ENCODE data around the gene PVALEF. TPM values are rescaled to one million over a fixed set of nuclear protein-coding genes. Genes with fewer than 3 reads are reported as not detected.

PVALEF gene
- total and polyA plus RNA-seq, 7 donors, result not detected

DNA sequence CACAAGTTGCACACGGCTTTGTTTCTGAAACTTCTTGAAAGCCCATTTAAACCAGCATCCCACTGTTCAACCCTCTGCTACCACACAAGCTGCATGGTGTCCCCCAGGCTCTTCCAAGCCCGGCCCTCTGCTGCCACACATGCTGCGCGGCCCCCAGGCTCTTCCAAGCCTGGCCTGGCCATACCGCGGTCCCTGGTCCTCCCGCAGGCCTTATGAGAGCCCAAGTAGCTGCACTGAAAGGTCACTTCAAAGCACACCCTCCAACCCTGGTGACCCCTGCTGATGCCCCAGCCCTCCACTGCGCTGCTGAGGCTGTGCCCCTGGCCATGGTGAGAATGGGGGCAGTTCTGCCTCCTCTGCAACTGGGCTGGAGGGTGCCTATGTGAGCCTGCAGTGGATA is 25.9 kb upstream of the PVALEF start:
- H3K36me3 ChIP-seq (ENCODE audit: insufficient read depth in 1 of 2, low read depth in 1 of 2), result no peaks in the 10 kb centered on the region
- H3K27ac ChIP-seq, result no peak overlapping the region
- peaks cover 6% of the 10 kb centered on the region for H3K4me1 ChIP-seq
- TF ChIP-seq, protein P1, sequence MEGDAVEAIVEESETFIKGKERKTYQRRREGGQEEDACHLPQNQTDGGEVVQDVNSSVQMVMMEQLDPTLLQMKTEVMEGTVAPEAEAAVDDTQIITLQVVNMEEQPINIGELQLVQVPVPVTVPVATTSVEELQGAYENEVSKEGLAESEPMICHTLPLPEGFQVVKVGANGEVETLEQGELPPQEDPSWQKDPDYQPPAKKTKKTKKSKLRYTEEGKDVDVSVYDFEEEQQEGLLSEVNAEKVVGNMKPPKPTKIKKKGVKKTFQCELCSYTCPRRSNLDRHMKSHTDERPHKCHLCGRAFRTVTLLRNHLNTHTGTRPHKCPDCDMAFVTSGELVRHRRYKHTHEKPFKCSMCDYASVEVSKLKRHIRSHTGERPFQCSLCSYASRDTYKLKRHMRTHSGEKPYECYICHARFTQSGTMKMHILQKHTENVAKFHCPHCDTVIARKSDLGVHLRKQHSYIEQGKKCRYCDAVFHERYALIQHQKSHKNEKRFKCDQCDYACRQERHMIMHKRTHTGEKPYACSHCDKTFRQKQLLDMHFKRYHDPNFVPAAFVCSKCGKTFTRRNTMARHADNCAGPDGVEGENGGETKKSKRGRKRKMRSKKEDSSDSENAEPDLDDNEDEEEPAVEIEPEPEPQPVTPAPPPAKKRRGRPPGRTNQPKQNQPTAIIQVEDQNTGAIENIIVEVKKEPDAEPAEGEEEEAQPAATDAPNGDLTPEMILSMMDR (IDR thresholded peaks at IDR 0.05), result no peak
- no peak for DNase-seq
- H3K4me3 ChIP-seq, result no peak overlapping the region
- no peaks in the 10 kb centered on the region for H3K27me3 ChIP-seq (ENCODE audit: insufficient read depth in 3 of 3, low read length in 2 of 3)
- ATAC-seq, result no peak
- no peaks in the 10 kb centered on the region for H3K9me3 ChIP-seq
- WGBS, 3 donors, result 85 to 95% (median 94%) methylated on average over 8 of the region's 8 CpGs
- intact Hi-C loops (cut with DNase I), result no loop called here

DNA sequence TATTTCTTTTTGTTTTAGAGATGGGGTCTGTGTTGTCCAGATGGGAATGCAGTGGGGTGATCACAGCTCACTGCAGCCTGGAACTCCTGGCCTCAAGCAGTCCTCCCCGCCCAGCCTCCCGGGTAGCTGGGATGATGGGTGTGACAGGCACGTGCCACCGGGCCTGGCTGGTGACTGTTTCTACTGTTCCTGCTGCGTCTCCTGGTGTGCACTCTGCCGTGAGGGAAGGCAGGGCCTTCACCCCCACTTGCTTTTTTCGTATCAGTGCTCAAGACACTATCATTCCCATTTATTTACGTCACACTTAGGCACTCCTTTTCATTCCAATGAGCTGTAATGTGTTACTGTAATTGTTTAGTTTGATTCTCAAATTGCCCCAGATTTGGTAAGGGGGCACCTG is 25.3 kb upstream of the PVALEF start:
- WGBS, 3 donors, result 82 to 84% (median 82%) methylated on average over 8 of the region's 8 CpGs
- Histone ChIP-seq H3K4me1 (peaks cover 6% of the 10 kb centered on the region), H3K27ac (no peak overlapping the region), H3K27me3 (ENCODE audit: insufficient read depth in 3 of 3, low read length in 2 of 3) (no peaks in the 10 kb centered on the region), H3K4me3 (no peak overlapping the region), H3K9me3 (no peaks in the 10 kb centered on the region), H3K36me3 (ENCODE audit: insufficient read depth in 1 of 2, low read depth in 1 of 2) (no peaks in the 10 kb centered on the region)
- intact Hi-C loops (cut with DNase I), result loop anchor here (5.0 to 10.0 kb wide), 3 partner anchors 62 to 397 kb away; no protein-coding TSS in a partner anchor
- ATAC-seq (no peak), DNase-seq (no peak)
- TF ChIP-seq, protein P1 (IDR thresholded peaks at IDR 0.05), result no peak

DNA sequence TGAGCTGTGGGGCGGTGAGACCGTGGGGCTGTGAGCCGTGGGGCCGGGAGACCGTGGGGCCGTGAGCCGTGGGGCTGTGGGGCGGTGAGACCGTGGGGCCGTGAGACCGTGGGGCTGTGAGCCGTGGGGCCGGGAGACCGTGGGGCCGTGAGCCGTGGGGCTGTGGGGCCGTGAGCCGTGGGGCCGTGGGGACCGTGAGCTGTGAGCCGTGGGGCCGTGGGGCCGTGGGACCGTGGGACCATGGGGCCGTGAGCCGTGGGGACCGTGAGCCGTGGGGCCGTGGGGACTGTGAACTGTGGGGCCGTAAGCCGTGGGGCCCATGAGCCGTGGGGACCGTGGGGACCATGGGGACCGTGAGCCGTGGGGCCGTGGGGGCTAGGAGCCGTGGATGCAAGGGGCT is 24.6 kb upstream of the PVALEF start:
- H3K4me1 ChIP-seq, result peaks cover 6% of the 10 kb centered on the region
- H3K9me3 ChIP-seq, result no peaks in the 10 kb centered on the region
- no peaks in the 10 kb centered on the region for H3K27me3 ChIP-seq (ENCODE audit: insufficient read depth in 3 of 3, low read length in 2 of 3)
- no peak for ATAC-seq
- H3K36me3 ChIP-seq (ENCODE audit: insufficient read depth in 1 of 2, low read depth in 1 of 2), result no peaks in the 10 kb centered on the region
- TF ChIP-seq, protein P1 (IDR thresholded peaks at IDR 0.05), result no peak
- no peak overlapping the region for H3K27ac ChIP-seq
- no peak overlapping the region for H3K4me3 ChIP-seq
- DNase-seq, result no peak
- 88 to 96% (median 94%) methylated on average over 21 to 37 of the region's 37 CpGs for WGBS, 3 donors
- intact Hi-C loops (cut with DNase I), result loop anchor here (5.0 to 10.0 kb wide), 3 partner anchors 62 to 397 kb away; no protein-coding TSS in a partner anchor

DNA sequence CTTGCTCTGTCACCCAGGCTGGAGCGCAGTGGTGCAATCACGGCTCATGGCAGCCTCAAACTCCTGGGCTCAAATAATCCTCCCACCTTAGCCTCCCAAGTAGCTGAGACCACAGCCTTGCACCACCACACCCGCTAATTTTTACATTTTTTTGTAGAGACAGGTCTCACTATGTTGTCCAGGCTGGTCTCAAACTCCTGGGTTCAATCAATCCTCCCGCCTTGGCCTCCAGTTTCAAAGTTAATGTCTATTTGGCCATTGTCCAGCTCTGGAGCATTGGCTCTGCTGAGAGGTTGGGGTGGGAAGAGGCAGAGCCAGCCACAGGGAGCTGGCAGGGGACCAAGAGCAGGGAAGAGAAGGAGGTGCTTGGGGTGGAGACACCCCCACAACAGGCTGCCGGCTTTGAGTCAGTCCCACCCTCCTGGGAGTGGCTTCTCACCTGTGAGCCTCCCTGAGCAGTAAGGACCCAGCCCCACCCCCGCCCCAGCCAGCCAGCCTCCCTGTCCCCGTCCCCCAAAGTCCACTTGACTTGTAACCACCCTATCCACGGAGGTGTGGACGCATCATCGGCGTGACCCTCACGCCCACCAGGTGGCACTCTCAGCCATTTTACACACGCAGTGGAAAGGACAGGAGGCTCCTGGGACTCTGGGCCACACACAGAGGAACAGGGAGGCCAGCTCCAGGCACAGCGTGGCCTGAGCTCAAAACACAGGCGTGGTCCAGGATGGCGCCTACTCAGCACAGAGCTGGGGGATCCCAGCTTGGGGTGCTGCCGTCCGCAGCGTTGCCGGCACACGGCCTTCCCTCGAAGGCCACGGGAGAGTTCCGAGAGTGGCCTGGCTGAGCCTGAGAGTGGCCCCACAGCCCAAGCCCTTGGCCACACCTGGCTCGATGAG is 22.8 kb upstream of the PVALEF start:
- WGBS, 3 donors, result 26 to 35% (median 34%) methylated on average over 25 of the region's 25 CpGs
- no peaks in the 10 kb centered on the region for H3K36me3 ChIP-seq (ENCODE audit: insufficient read depth in 1 of 2, low read depth in 1 of 2)
- intact Hi-C loops (cut with DNase I), result loop anchor here (1.0 to 10.0 kb wide), 5 partner anchors 60 to 395 kb away; no protein-coding TSS in a partner anchor
- ATAC-seq, result peak; percentile 90 to 98 (median 96)
- H3K27me3 ChIP-seq (ENCODE audit: insufficient read depth in 3 of 3, low read length in 2 of 3), result no peaks in the 10 kb centered on the region
- TF ChIP-seq, protein P1 (IDR thresholded peaks at IDR 0.05), result peak; percentile 67
- peak overlapping the region; percentile 22 for H3K4me3 ChIP-seq
- DNase-seq, result peak; percentile 81 to 90
- peaks cover 6% of the 10 kb centered on the region for H3K4me1 ChIP-seq
- no peak overlapping the region for H3K27ac ChIP-seq
- H3K9me3 ChIP-seq, result no peaks in the 10 kb centered on the region
